IMR-90 (cell line): ENCODE results near the gene BRPF1. TPM values are rescaled to one million over a fixed set of nuclear protein-coding genes. Genes with fewer than 3 reads are reported as not detected.

ENCODE experiments used
- ATAC-seq: fragments of 200-7000 bp; cut with Tn5 transposase; 2 replicates; pipeline ENCODE4 v1.9.1; 2020; ENCODE audit warnings: low read depth, mild to moderate bottlenecking, moderate library complexity
- BruUV-seq: library from RNA; stranded (reverse); fragments of 400-500 nt; replicated peaks from 2 replicates; lab custom pipeline; 2021; lab: Mats Ljungman, UMichigan
- CTCF ChIA-PET: fragments of 300-600 bp; formaldehyde crosslinking; extraction: SDS; loops from one replicate; lab custom pipeline; 2021; ENCODE audit warnings: antibody characterized with exemption; lab: Yijun Ruan, JAX
- POLR2A ChIA-PET: fragments of 300-600 bp; sonication (Branson Sonifier 250); formaldehyde crosslinking; loops from one replicate; lab custom pipeline; 2022; ENCODE audit warnings: antibody characterized with exemption; ENCODE audit not compliant: unreplicated experiment; lab: Charles Lee
- DNase-seq: peaks from one replicate; pipeline ENCODE4 v3.0.0; 2013
- H2AFZ ChIP-seq: replicated peaks from 2 replicates; pipeline ENCODE3; 2013; ENCODE audit warnings: low read length, mild to moderate bottlenecking; ENCODE audit not compliant: poor library complexity
- H2AK5ac ChIP-seq: 2 replicates; pipeline ENCODE4 v1.6.1; 2013; ENCODE audit warnings: low read depth, low read length, inconsistent platforms
- H2AK9ac ChIP-seq: replicated peaks from 2 replicates; pipeline ENCODE3; 2013; ENCODE audit warnings: mild to moderate bottlenecking, low read depth, low read length, moderate library complexity; ENCODE audit not compliant: poor library complexity
- H2BK120ac ChIP-seq: 2 replicates; pipeline ENCODE4 v1.6.1; 2013; ENCODE audit warnings: low read depth, low read length, inconsistent platforms
- H2BK15ac ChIP-seq: 3 replicates; pipeline ENCODE4 v1.6.1; 2013; ENCODE audit warnings: low read depth, low read length, inconsistent platforms
- H2BK20ac ChIP-seq: 2 replicates; pipeline ENCODE4 v1.6.1; 2013; ENCODE audit warnings: low read depth, mild to moderate bottlenecking, inconsistent platforms, low read length, moderate library complexity
- H2BK5ac ChIP-seq: 2 replicates; pipeline ENCODE4 v1.6.1; 2013; ENCODE audit warnings: mild to moderate bottlenecking, low read depth, low read length, inconsistent platforms; ENCODE audit not compliant: poor library complexity, severe bottlenecking
- H3K14ac ChIP-seq: replicated peaks from 2 replicates; pipeline ENCODE4 v1.6.1; 2013; ENCODE audit warnings: low read depth, low read length, inconsistent platforms
- H3K18ac ChIP-seq: 2 replicates; pipeline ENCODE4 v1.6.1; 2013; ENCODE audit warnings: low read depth, low read length, control low read depth
- H3K23ac ChIP-seq: 2 replicates; pipeline ENCODE4 v1.6.1; 2013; ENCODE audit warnings: low read depth, low read length, inconsistent platforms
- H3K27ac ChIP-seq: 2 replicates; pipeline ENCODE4 v1.5.1; 2013; ENCODE audit warnings: mild to moderate bottlenecking, control low read depth, low read length; ENCODE audit not compliant: insufficient read depth
- H3K27me3 ChIP-seq: 2 replicates; pipeline ENCODE4 v1.6.1; 2013; ENCODE audit warnings: low read length; ENCODE audit not compliant: control insufficient read depth, insufficient read depth
- H3K36me3 ChIP-seq: 2 replicates; pipeline ENCODE4 v1.6.1; 2013; ENCODE audit warnings: low read length, mixed read lengths; ENCODE audit not compliant: control insufficient read depth, insufficient read depth
- H3K4ac ChIP-seq: 2 replicates; pipeline ENCODE4 v1.6.1; 2013; ENCODE audit warnings: low read depth, low read length, inconsistent platforms
- H3K4me1 ChIP-seq: 2 replicates; pipeline ENCODE4 v1.6.1; 2013; ENCODE audit warnings: low read length, mixed read lengths; ENCODE audit not compliant: control insufficient read depth, insufficient read depth
- H3K4me2 ChIP-seq: 2 replicates; pipeline ENCODE4 v1.6.1; 2013; ENCODE audit warnings: low read depth, mild to moderate bottlenecking, control low read depth, low read length, moderate library complexity
- H3K4me3 ChIP-seq: 2 replicates; pipeline ENCODE4 v1.5.1; 2013; ENCODE audit warnings: low read depth, mild to moderate bottlenecking, control low read depth, low read length, moderate library complexity; ENCODE audit not compliant: insufficient read depth
- H3K56ac ChIP-seq: 2 replicates; pipeline ENCODE4 v1.6.1; 2013; ENCODE audit warnings: low read length, inconsistent platforms; ENCODE audit not compliant: insufficient read depth; ENCODE audit errors: extremely low read depth
- H3K79me1 ChIP-seq, 2 experiments: 2 replicates each; pipeline ENCODE4 v1.6.1; 2013; ENCODE audit warnings: low read length in 2 of 2, inconsistent platforms in 1 of 2, low read depth in 1 of 2
- H3K9ac ChIP-seq: 2 replicates; pipeline ENCODE4 v1.6.1; 2013; ENCODE audit warnings: low read depth, low read length, control low read depth
- H3K9me1 ChIP-seq: 2 replicates; pipeline ENCODE4 v1.6.1; 2013; ENCODE audit warnings: low read length, inconsistent platforms; ENCODE audit not compliant: insufficient read depth
- H3K9me3 ChIP-seq: 2 replicates; pipeline ENCODE4 v1.6.1; 2013; ENCODE audit warnings: low read length; ENCODE audit not compliant: control insufficient read depth, insufficient read depth
- H4K20me1 ChIP-seq: 2 replicates; pipeline ENCODE4 v1.6.1; 2013; ENCODE audit warnings: low read length, inconsistent platforms; ENCODE audit not compliant: insufficient read depth
- H4K5ac ChIP-seq: 2 replicates; pipeline ENCODE4 v1.6.1; 2013; ENCODE audit warnings: mild to moderate bottlenecking, low read depth, low read length, control low read depth
- H4K8ac ChIP-seq, 2 experiments: 2 replicates each; pipeline ENCODE4 v1.6.1; 2013; ENCODE audit warnings: low read depth in 2 of 2, low read length in 2 of 2, control low read depth in 1 of 2, inconsistent platforms in 1 of 2
- H4K91ac ChIP-seq: 2 replicates; pipeline ENCODE4 v1.6.1; 2013; ENCODE audit warnings: low read depth, low read length, inconsistent platforms; ENCODE audit not compliant: insufficient read depth
- MXI1 ChIP-seq: IDR thresholded peaks from 2 replicates; pipeline ENCODE4 v1.6.1; 2012; ENCODE audit warnings: low read depth, mild to moderate bottlenecking, low read length, moderate library complexity, borderline replicate concordance
- USF2 ChIP-seq: fragments of 150-350 bp; IDR thresholded peaks from 2 replicates; pipeline ENCODE4 v1.6.1; 2017; ENCODE audit warnings: mild to moderate bottlenecking, antibody characterized with exemption, low read length, low read depth
- WGBS, 2 experiments: methylation state at CpG; one replicate each; pipeline versions ENCODE4 v1.1.5 to v1.1.7; 2013; ENCODE audit warnings: missing lambda C conversion rate in 2 of 2; ENCODE audit not compliant: insufficient read length in 1 of 2; ENCODE audit errors: extremely low coverage in 2 of 2; 5-methylcytosine and 5-hydroxymethylcytosine counted together
- dilution Hi-C: fragments of 300-500 bp; cut with HindIII; formaldehyde crosslinking; loops from one replicate; pipeline ENCODE4 v1.14.3; 2018; ENCODE audit warnings: low sequenced_read_pairs; ENCODE audit not compliant: unreplicated experiment
- in situ Hi-C: fragments of 300-500 bp; cut with MboI; formaldehyde crosslinking; loops from 3 replicates; pipeline ENCODE4 v1.14.3; 2019; ENCODE audit warnings: low sequenced_read_pairs, inconsistent platforms, mixed read lengths
- intact Hi-C: fragments of 100-400 bp; cut with micrococcal nuclease; formaldehyde crosslinking; loops from 2 replicates; pipeline ENCODE4 v1.10.0; 2022
- polyA plus RNA-seq, 3 experiments: library from polyadenylated mRNA; depleted of rRNA; stranded (reverse); fragments of >200 nt; gene quantifications; 2 replicates each; pipeline ENCODE4 v1.2.3, GENCODE V29; 2012; ENCODE audit warnings: low replicate concordance in 1 of 3
- total RNA-seq: library from RNA; depleted of rRNA; stranded (reverse); fragments of >200 nt; gene quantifications from 2 replicates; pipeline ENCODE4 v1.2.3, GENCODE V29; 2012; rRNA removed

The BRPF1 gene
- total and polyA plus RNA-seq, 2 of the 4 experiments (the other 2 are of a cell fraction): 13.6 to 15.6 TPM

- Histone ChIP-seq H3K4me3 (no peak overlapping the region), H2BK20ac (no peak overlapping the region), H2AK5ac (no peak overlapping the region), H3K4me2 (no peak overlapping the region), H4K20me1 (peaks cover 31% of the 10 kb centered on the region; the same call in 1 of the 2 replicates), H4K5ac (no peak overlapping the region), H3K14ac (no peak overlapping the region), H3K79me1 (peaks cover 34 to 58% of the 10 kb centered on the region in 2 experiments), H2BK120ac (no peak overlapping the region), H3K9me1 (0 out of 2 replicates have a peak, but pooled peaks cover 4% of the 10 kb centered on the region), H3K56ac (no peak overlapping the region), H3K27ac (no peak overlapping the region), H3K18ac (no peak overlapping the region), H3K4ac (no peak overlapping the region), H2AFZ (no peak overlapping the region), H3K27me3 (no peaks in the 10 kb centered on the region), H2BK5ac (no peak overlapping the region), H3K36me3 (peaks cover 47% of the 10 kb centered on the region), H3K9me3 (no peaks in the 10 kb centered on the region), H3K4me1 (no peaks in the 10 kb centered on the region), H2AK9ac (no peak overlapping the region), H3K9ac (no peak overlapping the region), H3K23ac (no peak overlapping the region), H2BK15ac (no peak overlapping the region), H4K8ac (no peak overlapping the region), H4K91ac (no peak overlapping the region)
- CTCF ChIA-PET: no interaction called here
- ATAC-seq (no peak), DNase-seq (no peak)
- no TSS peak for BruUV-seq
- dilution Hi-C loops: no loop called here
- TF ChIP-seq MXI1 (no peak), USF2 (no peak)
- 93% methylated on average over 2 of the region's 12 CpGs; no CpG with 5 or more reads in 1 of the 2 experiments for WGBS, 2 experiments
- POLR2A ChIA-PET: interaction anchor here (0.7 kb wide), 1 partner anchor 395 kb away, joined by 3 read pairs; no protein-coding TSS in a partner anchor
- in situ Hi-C loops: no loop called here
- intact Hi-C loops: no loop called here
These were observed 65.8 kb downstream of the BRPF1 start for GRCh38 chr3:9797196-9797945.

Other genes with a start within 250 kb of the BRPF1 start
- gene LHFPL4, start 177.9 kb upstream of the BRPF1 start, total RNA-seq: not detected in 2 replicates
- gene LHFPL4, start 177.9 kb upstream of the BRPF1 start, polyA plus RNA-seq (2012; rRNA removed): not detected in 2 replicates
- 38.3 and 41.4 TPM in 2 replicates for gene MTMR14, start 82.2 kb upstream of the BRPF1 start, total RNA-seq
- gene MTMR14, start 82.2 kb upstream of the BRPF1 start, polyA plus RNA-seq (2012; rRNA removed): 22.3 and 22.7 TPM in 2 replicates
- gene CPNE9, start 27.9 kb upstream of the BRPF1 start, total RNA-seq: not detected in 2 replicates
- gene CPNE9, start 27.9 kb upstream of the BRPF1 start, polyA plus RNA-seq (2012; rRNA removed): not detected in 2 replicates
- 14.9 and 15.8 TPM in 2 replicates for gene OGG1, start 18.2 kb downstream of the BRPF1 start, total RNA-seq
- 25.6 and 28.2 TPM in 2 replicates for gene OGG1, start 18.2 kb downstream of the BRPF1 start, polyA plus RNA-seq (2012; rRNA removed)
- 28.9 and 33.3 TPM in 2 replicates for gene CAMK1, start 38.2 kb downstream of the BRPF1 start, total RNA-seq
- gene CAMK1, start 38.2 kb downstream of the BRPF1 start, polyA plus RNA-seq (2012; rRNA removed): 36.4 and 41.2 TPM in 2 replicates
- gene TADA3, start 60.7 kb downstream of the BRPF1 start, total RNA-seq: 69.7 and 83.0 TPM in 2 replicates
- gene TADA3, start 60.7 kb downstream of the BRPF1 start, polyA plus RNA-seq (2012; rRNA removed): 68.0 and 69.7 TPM in 2 replicates
- 383 and 405 TPM in 2 replicates for gene ARPC4, start 61.3 kb downstream of the BRPF1 start, total RNA-seq
- 160 and 188 TPM in 2 replicates for gene ARPC4, start 61.3 kb downstream of the BRPF1 start, polyA plus RNA-seq (2012; rRNA removed)
- 5.8 and 6.8 TPM in 2 replicates for gene TTLL3, start 78.5 kb downstream of the BRPF1 start, total RNA-seq
- 37.4 and 43.4 TPM in 2 replicates for gene TTLL3, start 78.5 kb downstream of the BRPF1 start, polyA plus RNA-seq (2012; rRNA removed)
- 30.3 and 30.8 TPM in 2 replicates for gene RPUSD3, start 112.3 kb downstream of the BRPF1 start, total RNA-seq
- gene RPUSD3, start 112.3 kb downstream of the BRPF1 start, polyA plus RNA-seq (2012; rRNA removed): 49.4 and 53.0 TPM in 2 replicates
- gene CIDEC, start 148.5 kb downstream of the BRPF1 start, total RNA-seq: not detected in 2 replicates
- 0.09 TPM in 1 of 2 replicates, not detected in the other for gene CIDEC, start 148.5 kb downstream of the BRPF1 start, polyA plus RNA-seq (2012; rRNA removed)
- 39.3 and 40.5 TPM in 2 replicates for gene JAGN1, start 158.9 kb downstream of the BRPF1 start, total RNA-seq
- 30.3 and 32.7 TPM in 2 replicates for gene JAGN1, start 158.9 kb downstream of the BRPF1 start, polyA plus RNA-seq (2012; rRNA removed)
- 0.90 and 1.1 TPM in 2 replicates for gene IL17RE, start 171.1 kb downstream of the BRPF1 start, total RNA-seq
- 7.2 and 8.6 TPM in 2 replicates for gene IL17RE, start 171.1 kb downstream of the BRPF1 start, polyA plus RNA-seq (2012; rRNA removed)
- gene IL17RC, start 185.4 kb downstream of the BRPF1 start, total RNA-seq: 18.9 and 20.8 TPM in 2 replicates
- gene IL17RC, start 185.4 kb downstream of the BRPF1 start, polyA plus RNA-seq (2012; rRNA removed): 28.3 and 29.9 TPM in 2 replicates
- gene CRELD1, start 202.1 kb downstream of the BRPF1 start, total RNA-seq: 8.6 and 9.4 TPM in 2 replicates
- gene CRELD1, start 202.1 kb downstream of the BRPF1 start, polyA plus RNA-seq (2012; rRNA removed): 25.2 and 25.7 TPM in 2 replicates
- gene PRRT3, start 220.7 kb downstream of the BRPF1 start, total RNA-seq: 0.72 and 1.4 TPM in 2 replicates
- 4.1 and 4.2 TPM in 2 replicates for gene PRRT3, start 220.7 kb downstream of the BRPF1 start, polyA plus RNA-seq (2012; rRNA removed)